HG03378 (cell line): Measurements from ENCODE around the gene LPCAT2.

Experiments used
- ATAC-seq: cut with Tn5 transposase; IDR thresholded peaks from one replicate; pipeline ENCODE4 v1.9.1; 2021; ENCODE audit warnings: mild to moderate bottlenecking, moderate library complexity; ENCODE audit not compliant: unreplicated experiment

LPCAT2 gene, protein sequence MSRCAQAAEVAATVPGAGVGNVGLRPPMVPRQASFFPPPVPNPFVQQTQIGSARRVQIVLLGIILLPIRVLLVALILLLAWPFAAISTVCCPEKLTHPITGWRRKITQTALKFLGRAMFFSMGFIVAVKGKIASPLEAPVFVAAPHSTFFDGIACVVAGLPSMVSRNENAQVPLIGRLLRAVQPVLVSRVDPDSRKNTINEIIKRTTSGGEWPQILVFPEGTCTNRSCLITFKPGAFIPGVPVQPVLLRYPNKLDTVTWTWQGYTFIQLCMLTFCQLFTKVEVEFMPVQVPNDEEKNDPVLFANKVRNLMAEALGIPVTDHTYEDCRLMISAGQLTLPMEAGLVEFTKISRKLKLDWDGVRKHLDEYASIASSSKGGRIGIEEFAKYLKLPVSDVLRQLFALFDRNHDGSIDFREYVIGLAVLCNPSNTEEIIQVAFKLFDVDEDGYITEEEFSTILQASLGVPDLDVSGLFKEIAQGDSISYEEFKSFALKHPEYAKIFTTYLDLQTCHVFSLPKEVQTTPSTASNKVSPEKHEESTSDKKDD

DNA sequence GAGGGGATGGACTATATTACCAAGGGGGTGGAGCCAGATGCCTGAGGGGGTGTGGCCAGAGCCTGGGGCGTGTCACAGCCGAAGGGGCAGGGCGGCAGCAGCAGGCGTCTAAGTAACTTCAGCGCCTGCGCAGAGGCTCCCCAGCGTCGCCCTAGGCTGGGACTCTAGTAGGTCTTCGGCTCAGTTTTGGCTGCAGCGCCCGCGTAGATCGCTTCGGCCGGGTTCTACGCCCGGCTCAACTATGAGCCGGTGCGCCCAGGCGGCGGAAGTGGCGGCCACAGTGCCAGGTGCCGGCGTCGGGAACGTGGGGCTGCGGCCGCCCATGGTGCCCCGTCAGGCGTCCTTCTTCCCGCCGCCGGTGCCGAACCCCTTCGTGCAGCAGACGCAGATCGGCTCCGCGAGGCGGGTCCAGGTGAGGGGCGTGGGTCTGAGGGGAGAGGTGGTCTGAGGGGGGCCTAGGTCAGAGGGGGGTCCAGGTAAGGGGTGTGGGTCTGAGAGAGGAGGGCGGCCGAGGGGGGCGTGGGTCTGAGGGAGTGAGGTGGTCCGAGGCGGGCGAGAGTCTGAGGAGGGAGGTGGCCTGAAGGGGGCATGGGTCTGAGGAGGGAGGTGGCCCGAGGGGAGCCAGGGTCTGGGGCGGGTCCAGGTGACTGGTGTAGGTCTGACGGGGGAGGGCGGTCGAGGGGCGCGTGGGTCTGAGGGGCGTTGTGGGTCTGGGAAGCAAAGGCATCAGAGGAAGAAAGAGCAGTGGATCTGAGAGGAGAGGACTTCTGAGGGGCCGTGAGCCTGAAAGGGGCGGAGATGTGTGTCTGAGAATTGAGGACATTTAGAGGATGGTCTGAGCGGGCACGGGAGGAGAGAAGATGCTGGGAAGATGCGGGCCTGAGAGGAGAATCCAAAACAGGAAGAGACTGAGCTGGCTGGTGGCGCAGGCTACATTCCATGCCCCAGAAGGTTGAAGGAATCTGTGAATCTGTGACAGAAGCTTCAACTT, at the start of gene LPCAT2:
Gene LPCAT2, plus strand, starts transcription at position 132 of the 991 bp plus-strand sequence. Its CDS starts 110 bp downstream, at position 242.
- no peak for ATAC-seq

DNA sequence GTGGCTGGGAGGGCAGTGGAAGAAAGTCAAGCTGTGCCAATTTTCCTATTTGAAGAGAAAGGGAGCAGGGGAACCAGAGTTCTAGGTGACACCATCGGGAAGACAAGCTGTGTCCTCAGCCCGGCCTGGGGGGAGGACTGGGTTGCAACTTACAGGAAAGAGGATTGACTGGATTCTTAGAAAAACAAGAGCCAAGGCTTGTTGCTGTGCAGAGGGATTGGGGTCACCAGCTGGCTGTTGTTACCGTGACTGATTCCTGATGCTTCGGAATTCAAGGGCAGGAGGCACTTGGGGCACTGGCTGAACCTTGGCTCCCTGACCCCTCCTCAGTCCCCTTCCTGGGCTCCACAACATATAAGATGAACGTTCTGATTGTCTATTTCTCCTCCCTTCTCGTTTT, 46.6 kb upstream of the LPCAT2 start:
- ATAC-seq = no peak

DNA sequence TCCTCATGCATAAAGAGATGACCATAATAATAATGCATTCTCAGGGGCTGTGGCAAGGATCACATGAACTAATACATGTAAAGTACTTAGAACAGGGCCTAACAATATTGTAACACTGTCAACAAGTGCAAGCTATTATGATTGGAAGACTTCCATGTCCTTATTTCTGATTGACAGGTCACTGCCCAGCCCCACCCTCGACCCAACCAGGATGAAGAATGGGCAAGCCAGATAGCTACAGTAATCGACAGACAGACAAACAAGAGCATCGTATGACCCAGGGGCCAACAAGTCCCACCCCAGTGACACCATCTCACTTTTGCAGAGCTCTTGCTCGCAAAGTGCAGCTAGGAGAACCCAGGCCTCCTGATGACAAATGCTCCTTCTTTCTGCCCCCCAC, 44.5 kb upstream of the LPCAT2 start:
- ATAC-seq = no peak

DNA sequence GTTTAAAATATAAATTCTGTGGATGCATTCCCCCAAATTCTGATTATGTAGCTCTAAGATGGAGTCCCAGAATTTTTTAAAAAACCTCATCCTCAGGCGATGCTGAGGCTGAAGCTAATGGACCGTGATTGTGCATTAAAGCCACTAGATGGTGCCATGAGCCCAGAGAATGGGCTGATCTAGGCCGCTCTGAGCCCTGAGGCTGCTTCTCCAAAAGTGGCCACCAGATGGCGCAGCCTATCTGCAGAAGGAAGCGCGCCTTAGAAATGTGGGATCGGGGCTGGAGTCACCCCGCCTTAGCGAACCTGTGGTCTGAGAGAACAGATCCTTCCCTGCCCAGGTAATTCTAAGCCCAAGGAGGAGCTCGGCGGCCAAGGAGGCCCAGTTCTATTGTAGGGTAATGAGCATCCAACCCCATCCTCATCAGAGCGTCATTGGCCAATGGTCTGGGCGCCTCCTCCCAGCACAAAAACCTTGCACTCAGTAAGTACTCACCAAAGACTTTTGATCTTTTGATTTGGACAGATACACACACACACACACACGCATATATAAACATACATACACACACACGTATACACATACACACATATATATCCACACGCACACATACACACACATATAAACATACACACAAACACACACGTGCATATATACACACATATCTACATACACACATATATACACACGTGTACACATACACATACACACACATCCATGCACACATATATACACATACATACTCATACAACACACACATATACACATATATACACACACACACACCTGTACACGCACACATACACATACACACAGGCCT, 43.6 kb upstream of the LPCAT2 start:
- peak; percentile 96 for ATAC-seq

DNA sequence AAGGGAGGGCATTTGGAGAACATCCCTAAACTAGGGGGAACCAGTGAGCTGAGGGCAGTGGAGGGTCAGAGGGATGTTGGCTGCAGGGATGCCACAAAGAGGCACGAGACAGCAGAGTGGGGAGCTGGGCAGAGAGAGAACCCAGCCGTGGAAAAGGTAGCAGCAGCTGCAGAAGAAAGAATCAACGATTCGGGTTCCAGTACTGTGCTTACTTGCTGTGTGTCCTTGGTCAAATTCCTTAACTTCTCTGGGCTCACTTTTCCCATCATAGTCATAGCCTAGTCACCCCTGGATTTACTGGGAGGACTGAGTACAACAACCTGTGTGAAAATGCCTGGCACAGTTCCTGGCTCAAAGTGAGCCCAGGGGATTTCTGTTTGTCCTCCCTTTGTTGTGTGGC, 42.7 kb upstream of the LPCAT2 start:
- no peak for ATAC-seq

DNA sequence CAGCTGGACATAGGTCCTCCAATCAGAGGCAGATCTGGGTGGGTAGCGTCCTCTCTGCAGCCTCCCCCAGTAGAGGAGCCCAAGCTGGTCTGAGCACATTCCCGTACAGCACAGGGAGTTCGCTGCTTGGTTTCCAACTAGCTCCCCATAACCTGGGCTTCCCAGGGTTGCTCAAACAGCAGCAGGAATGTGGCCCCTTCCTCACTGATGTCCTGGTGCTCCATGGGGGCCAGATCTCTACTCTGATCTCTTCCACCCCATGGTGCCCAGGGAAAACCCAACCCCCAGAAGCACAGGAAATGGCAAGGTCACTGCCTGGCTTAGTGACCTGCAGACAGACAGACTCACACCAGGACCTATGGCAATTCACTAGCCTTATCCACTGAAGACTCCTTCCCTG, 41.0 kb upstream of the LPCAT2 start:
- no peak for ATAC-seq

DNA sequence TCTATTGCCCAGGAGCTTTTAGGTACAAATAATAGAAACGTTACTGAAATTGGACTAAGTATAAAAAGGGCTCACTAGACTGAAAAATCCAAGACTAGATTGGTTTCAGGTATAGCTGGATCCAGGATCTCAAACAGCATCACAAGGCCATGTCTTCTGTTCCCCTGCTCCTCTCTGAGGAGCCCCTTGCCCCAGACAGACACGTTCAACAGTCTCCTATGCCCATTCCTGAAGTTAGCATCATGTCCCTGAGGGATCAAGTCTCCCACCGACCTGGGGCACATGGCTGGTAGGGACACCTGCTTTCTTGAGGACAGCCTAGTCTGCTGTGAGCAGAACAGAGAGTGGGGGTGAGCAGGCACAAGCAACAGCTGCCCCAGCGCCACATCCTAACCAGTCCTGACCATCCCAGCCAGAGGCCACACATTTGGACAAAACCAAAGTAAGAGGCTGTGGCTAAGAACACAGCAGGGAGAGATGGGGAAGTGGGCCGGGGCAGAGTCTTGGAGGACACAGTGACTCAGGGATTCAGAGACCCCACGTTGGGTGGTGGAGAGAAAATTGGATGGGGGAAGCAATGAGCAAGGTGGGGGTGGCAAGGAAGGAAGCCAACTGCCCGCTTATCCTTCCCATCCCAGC, 40.4 kb upstream of the LPCAT2 start:
- no peak for ATAC-seq

DNA sequence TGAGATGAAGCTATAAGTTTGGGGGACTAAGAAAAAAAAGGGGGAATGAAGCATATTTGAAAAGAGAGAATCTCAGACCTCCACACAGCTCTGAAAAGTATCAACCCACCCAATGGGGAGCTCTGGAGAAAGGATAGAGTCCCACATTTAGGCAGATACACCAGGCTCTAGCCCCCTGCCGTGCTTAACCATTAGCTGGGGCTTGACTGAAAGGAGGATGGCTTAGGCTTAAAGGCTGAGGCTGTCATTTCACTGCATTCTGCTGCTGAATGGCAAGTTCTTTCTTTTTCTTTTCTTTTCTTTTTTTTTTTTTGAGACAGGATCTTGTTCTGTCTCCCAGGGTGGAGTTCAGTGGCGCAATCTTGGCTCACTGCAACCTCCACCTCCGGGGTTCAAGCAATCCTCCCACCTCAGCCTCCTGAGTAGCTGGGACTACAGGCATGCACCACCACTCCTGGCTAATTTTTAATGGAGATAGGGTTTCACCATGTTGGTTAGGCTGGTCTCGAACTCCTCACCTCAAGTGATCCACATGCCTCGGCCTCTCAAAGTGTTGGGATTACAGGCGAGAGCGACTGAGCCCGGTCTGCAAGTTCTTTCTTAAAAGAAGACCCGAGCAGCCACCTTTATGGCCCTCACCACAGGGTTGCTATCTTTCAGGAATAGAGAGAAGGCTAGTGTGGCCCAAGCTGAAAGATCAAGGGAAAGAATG, 38.9 kb upstream of the LPCAT2 start:
- ATAC-seq = no peak

DNA sequence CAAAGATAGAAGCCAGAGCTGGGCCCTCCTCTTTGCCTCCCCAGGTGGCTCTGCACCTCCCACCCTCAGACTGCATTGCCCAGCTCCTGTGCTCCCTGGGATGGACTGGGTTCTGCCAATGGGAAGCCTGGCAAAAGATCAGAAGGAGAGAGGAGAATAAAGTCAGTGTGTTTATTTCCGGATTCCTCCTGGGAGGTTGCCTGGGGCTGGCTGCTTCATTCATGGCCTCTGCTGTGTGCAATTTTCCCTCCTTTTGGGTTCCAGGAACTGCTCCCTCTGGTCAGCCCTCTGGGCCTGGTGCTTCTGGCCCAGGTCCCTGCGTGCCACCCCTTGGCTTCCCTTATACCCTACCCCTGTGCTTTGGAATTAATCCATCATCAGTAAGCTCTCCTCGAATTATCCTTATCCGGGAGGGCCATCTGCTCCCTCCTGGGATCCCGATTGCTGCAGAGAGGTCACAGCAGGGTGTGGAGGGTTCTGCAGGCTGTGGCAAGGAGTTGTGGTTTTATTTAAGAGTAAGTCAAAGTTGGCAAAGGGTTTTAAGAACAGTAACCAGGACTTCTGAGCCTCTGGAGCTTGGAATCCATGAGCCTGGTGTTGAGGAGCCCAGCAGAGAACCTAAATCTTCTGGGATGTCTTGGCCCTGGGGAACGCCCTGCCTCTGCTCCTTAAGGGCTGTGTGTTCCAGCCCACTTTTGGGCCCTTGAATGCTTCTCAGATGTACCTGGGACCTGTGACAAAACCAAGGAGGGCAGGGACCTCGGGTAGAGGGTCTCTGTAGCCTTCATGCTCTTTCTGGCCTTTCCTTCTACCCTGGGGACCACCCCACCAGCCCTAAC, 38.1 kb upstream of the LPCAT2 start:
- ATAC-seq = no peak

DNA sequence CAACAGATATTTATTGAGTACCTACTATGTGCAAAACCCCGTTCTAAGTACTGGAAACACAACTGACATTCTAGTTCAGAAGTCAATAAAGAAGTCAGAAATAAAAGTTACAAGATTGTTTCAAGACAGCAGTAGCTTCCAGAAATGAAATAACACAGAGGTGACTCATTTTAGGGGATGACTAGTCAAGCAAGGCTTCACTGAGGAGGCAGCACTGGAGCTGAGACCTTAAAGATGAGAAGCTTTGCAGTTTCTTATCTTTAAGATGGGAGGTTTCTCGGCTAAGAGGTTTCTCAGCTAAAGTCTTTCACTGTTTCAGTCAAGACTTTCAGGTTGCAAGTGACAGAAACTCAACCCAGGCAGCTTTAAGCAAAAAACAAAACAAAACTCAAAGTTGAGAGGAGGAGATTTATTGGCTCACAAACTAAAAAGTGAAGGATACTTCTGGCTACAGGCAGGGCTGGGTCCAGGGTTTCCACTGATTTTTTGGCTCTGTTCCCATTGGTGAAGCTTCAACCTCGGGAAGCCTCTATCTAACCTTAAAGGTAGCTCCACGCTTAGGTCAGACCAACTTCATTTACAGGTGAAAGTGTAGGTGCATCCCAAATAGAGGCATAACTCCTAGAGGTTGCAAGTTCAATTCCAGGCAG, 37.3 kb upstream of the LPCAT2 start:
- no peak for ATAC-seq

DNA sequence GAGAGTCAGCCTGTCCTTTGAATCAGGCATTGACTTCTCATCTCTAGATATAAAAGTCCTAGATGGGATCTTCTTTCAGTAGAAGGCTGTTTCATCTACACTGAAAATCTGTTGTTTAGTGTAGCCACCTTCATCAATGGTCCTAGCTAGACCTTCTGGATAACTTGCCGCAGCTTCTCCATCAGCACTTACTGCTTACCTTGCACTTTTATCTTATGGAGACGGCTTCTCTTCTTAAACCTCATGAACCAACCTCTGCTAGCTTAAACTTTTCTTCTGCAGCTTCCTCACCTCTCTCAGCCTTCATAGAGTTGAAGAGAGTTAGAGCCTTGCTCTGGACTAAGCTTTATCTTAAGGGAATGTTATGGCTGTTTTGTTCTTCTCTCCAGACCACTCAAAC, 35.3 kb upstream of the LPCAT2 start:
- ATAC-seq = no peak

DNA sequence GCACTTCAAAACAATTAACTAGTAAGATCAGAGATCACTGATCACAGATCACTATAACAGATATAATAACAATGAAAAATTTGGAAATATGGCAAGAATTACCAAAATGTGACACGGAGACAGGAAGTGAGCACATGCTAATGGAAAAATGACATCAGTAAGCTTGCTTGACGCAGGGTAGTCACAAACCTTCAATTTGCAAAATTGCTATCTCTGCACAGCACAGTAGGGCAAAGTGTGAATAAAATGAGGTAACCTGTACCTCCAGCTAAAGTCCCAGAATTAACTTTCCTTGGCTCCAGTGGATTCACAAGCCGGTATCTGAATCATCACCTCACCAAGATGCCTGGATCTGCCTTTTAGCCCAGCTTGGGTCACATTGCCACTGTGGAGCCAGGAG, 34.1 kb upstream of the LPCAT2 start:
- ATAC-seq = no peak

DNA sequence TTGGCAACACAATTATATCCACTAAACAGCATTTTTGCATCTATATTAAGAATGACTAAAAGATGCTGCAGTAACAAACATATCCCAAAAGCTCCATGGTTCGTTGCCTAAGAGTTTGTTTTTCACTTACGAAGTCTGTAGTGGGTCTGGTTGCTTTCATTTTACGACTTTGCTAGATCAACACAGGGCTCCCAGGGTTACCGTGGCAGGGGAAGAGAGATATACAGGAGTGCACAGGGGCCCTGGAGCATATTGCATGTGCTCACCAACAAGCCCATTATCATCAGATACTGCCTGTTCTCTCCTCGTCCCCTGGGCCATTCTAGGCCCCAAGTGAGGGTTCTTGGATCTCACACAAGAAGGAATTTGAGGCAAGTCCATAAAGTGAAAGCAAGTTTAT, 33.0 kb upstream of the LPCAT2 start:
- no peak for ATAC-seq

DNA sequence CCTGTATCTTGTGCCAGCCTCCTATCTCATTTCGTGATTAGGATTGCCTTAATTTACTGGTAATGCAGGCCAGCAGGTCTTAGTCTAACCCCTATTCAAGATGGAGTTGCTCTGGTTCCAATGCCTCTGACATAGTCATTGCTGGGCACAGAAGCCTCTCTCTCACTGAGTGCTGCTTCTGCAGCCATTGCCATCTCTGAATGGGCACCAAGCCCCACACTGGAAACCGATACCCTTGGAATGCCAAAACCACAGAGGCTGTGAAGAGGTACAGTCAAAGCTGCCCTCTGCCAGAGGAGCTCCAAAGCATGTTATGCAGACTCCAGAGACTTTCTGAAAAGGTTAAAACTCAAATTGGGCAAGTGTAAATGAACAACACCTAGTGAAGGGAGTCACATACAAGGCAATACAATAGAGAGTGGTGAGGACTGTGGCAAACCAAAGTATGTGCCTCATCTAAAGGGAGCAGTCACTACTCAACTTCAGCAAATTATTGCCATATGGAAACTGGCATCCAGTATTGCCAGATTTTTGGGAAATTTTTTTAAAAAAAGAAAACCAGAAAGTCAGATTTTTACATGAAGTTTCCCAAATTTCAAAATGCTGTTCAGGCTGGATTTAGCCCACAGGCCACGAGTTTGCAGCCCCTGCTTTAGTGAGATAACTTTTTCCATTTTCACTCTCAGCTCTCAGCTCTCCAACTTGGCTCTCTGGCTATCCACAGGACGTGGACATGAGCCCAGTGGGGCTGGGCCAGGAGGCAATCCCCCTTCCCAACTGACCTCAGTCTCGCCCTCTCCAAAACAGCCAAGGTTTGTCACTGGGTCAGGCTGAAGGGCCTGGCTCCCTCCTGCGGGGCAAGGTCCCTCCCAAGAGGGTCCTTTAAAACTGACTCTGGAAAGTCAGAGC, 32.0 kb upstream of the LPCAT2 start:
- ATAC-seq = no peak

DNA sequence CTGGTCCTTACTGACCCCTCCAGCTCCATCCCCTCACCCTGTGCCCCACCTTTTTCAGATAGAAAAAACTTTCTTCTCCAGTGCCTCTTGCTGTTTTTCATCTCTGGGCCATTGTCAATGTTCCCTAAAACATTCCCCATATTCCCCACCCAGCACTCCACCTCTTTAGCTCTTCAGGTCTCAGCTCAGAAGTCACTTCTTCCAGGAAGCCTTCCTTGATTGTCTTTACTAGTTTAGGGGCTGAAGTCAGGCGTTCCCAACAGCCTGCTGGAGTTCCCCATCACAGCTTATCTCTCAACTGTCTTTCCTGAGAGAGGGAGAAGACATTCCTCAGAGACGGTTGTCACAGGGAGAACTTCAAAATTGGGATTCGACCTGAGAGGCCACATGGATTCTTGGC, 31.1 kb upstream of the LPCAT2 start:
- no peak for ATAC-seq

DNA sequence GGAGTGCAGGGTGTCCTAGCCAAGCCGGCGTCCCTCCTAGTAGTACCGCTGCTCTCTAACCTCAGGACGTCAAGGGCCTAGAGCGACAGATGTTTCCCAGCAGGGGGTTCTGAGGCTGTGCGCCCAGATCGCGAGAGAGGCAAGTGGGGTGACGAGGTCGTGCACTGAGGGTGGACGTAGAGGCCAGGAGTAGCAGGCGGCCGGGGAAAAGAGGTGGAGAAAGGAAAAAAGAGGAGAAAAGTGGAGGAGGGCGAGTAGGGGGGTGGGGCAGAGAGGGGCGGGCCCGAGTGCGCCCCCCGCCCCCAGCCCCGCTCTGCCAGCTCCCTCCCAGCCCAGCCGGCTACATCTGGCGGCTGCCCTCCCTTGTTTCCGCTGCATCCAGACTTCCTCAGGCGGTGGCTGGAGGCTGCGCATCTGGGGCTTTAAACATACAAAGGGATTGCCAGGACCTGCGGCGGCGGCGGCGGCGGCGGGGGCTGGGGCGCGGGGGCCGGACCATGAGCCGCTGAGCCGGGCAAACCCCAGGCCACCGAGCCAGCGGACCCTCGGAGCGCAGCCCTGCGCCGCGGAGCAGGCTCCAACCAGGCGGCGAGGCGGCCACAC, 29.9 kb upstream of the LPCAT2 start, which contains the start of gene MMP2:
Gene MMP2, plus strand, starts transcription at position 372 of the 603 bp plus-strand sequence. CDS start 282 bp downstream, outside the sequence.
- ATAC-seq = no peak
